GM04504 (cell line): ENCODE data around the gene TRMT44.

Experiments used
- DNase-seq: peaks from one replicate; pipeline ENCODE4 v3.0.0-alpha.2; 2012; ENCODE audit warnings: low read depth

Gene TRMT44

GRCh38 chr4:8513931-8514330 is 73.4 kb downstream of the TRMT44 start:
- no peak for DNase-seq

GRCh38 chr4:8514391-8514790 is 73.8 kb downstream of the TRMT44 start:
- DNase-seq = no peak

DNA sequence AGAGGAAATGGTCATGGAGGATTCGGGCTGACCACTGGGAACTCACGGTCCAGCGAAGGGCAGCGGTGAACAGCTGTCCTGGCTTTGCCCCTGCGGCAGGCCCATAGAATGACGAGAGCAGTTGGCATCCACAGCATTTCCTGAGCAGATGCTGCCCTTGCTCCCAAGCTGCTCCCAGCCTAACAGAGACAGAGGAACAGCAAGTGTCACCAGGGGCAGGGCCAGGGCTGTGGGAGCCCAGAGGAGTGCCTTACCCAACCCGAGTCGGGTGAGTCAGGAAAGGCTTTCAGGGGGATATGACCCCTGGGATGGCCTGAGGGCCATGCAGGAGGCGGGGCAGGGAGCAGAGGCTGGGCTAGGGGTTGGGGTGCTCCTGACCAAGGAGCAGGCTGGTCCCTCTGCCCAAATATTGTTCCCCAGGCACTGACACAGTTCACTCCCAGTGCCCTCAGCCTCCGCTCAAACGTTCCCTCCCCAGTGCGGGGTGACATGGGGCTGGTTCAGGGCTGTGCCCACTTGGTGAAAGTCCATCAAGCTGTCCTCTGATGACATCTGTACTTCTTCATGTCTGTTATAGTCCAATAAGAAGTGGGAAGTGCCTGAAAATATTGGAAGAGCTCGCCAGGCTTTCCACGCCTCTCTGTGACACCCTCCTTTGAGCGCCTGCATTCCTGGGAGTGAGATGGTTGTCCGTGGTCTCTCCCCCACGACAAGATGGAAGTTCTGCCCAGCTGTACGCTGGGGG is 74.9 kb downstream of the TRMT44 start:
- peak; percentile 52 for DNase-seq

DNA sequence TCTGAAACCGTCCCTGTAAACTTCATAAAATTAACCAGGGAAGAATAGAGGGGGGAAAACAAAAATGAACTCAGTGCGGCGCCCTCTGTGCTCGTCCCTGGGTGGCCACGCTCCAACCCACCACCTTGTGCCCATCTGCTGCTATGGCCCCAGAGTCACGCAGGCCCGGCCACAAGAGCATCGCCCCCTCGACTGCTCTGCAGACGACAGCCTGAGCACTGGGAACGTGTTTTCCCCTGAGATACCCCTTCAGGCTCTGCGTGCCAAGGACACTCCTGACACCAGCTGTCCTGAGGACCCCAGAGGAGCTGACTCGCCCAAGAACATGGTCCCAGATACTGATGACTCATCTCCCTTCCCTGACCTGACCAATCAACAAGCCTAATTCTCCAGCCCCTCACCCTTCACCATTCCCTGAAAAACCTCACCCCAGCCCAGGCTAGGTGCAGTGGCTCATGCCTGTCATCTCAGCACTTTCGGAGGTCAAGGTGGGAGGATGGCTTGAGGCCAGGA is 75.5 kb downstream of the TRMT44 start:
- DNase-seq = no peak

DNA sequence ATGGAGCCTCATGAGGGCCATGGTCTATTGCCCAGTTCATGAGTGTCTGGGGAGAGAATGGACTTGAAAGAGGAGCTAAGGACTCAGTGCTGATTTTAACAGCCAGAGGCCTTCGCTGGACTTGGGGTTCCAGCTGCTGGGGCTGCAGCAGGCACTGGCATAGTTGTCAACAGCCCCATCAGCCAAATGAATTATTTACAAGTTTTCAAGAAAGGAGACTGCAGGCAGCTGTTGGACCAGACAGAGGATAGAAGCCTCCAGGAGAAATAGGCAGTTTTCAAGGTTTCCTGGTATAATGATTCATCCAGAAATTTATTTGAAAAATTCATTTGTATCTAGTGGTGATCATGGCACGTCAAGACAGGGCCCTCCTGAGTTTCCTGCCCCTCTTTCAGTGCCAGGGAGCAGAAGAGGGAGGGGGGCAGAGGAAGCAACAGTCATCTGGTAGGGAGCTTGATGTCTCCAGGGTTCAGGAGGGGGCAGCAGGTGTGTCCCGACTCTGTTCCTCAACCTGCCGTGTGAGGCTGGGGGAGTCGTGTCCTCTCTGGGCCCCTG is 76.5 kb downstream of the TRMT44 start:
- DNase-seq = no peak

GRCh38 chr4:8517946-8518345 is 77.4 kb downstream of the TRMT44 start:
- DNase-seq = no peak

DNA sequence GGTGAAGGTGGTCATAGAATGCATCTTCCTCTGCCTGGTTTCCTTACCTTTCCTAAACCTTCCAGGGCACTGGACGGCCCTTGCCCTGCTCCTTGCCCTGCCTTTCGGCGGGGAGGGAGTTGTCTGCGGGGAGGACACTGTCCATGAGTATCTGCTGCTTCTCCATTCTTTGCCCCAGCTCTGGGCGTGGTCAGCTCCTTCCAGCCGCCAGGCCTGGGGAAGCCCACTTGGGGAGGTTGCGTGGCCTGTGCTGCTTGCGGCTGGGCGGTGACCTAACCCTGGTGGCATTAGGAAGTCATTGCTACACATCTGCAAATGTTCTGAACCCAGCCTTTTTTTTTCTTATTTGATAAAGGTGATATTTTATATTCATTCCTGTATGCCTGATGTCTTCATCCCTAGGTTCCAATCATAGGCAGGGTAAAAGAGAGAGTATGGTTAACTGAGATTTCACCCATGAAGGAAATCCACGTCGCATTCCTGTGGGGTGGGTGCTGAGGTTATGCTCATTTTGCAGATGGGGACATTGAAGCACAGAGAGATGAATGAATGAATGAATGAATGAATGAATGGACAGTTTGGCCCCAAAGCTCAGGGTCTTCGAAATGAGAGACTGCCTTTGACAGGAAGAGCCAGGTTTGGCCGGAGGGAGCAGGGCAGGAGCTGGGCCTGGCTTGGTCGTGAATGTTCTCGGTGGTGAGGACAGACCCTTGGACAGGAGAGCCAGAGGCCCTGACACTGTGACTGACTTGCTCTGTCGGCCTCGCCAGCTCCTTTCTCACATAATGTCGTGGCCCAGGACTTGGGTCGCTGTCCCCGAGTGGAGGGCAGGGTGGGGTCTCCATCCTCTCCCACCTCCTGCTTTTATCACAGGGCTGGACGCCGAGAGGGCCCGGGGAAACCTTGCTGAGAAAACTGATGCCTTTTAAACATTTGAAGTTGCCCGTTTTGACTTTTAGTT is 81.9 kb downstream of the TRMT44 start:
- no peak for DNase-seq

DNA sequence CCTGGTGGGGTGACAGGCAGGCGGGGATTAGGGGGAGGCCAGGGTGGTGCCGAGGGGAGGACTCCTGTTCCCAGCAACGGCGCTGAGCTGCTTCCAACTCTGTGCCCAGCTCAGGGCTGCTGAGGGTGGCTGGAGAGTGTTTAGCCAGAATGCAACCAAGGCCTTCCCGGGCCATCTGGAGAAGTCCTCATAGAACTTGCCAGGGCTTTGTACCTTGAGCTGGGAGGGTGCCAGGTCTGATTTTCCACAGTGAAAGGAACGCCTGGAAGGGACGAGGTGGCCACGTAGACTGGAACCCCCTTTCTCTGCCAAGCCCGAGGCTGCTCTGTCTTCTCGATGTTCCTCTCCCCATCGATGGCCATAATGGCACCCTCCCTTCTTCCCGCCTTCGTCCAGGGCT is 82.6 kb downstream of the TRMT44 start:
- no peak for DNase-seq

DNA sequence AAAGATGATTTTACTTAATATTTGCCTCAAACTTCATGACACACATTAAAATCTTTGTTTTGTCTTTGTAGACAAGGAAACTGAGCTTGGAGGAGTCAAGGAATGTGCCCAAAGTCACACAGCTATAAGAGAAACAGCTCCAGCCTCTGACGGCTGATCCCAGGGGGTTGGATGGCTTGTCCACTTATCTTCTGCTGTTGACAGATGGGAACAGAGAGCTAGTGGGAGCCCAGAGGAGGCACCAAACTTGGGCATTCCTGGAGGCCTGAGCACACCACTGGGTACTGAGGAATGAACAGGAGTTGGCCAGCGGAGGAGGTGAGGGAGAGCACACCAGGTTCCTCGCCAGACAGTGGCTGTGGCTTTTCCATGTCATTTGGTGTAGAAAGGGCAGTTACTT is 83.2 kb downstream of the TRMT44 start:
- no peak for DNase-seq

DNA sequence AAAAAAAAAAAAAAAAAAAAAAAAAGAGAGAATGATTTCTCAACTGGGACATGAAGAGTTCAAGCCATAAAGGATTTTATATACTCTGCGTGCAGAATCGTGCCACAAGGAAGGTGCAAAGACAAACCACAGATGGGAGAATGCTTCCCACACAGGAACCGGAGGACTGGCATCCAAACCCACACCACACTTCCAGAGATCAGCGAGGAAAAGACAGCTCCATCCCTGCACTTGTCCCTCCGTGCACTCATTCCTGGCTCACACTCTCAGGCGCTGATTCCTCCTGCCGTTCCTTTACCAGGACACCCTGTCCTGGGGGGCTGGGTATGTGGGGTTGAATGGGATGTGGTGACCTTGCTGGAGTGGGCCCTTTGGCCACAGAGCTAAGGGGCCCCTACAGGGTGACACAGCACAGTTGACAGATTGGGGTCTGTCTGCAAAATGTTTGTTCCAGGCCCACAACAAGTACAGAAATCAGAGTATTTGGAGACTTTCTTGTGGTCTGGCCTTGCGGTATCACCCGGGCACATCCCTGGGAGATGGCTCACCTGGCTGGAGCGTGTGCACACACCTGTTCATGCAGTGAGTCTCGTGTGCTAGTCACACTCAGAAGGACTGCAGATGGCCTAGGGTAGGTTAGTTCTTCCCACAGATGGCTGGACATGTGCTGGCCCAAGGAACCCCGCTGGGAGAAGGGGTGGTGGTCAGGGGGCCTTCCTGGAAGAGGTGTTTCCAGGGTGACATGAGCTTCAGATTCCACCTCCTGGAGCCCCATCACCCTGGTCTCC is 84.2 kb downstream of the TRMT44 start:
- no peak for DNase-seq

DNA sequence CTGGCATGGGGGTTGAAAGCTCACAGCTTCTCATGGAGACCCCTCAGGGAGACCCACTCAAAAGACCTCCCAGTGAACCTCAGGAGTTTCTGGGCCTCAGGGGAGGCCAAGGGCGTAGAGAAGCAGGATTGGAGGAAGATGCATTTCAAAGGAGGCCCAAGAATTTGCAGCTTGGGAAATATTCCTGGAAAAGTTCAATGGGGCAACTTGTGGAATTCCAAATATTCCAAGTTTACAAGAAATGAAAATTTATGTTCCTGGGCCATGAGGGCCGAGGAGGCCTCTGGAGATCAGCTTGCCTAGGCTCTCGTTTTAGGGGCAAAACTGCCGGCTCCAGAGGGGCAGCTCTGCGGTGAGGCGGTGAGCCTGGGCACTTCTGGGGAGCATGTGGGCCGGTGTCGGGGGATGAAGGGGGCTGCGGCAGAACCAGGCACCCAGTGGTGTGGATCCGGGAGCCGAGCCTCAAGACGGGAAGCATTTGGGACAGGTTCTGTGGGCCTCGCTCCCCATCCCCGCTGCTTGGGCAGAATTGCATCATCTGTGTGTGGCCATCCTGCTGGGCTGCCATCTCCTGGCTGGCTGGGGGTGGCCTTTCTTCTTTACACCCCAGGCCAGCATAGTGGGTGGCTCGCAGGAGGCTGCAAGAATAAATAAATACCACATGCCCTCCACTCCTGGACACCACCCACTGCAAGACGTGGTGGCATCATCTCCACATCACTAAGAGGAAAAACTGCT is 85.0 kb downstream of the TRMT44 start:
- DNase-seq = no peak
